GM21515 (cell line): ENCODE results near the gene ZNF474.
"Not testable (repeated sequence)": the region's sequence is repeated elsewhere in the genome, so short reads cannot be mapped to it uniquely, and the experiment has no call there.

Experiments used
- ATAC-seq: cut with Tn5 transposase; IDR thresholded peaks from one replicate; pipeline ENCODE4 v1.9.1; 2021; ENCODE audit not compliant: unreplicated experiment

ZNF474 gene

GRCh38 chr5:122129306-122129705, at the start of gene ZNF474:
TSS of gene ZNF474 (plus strand) at chr5:122129546. CDS start at chr5:122151991, 22,445 bp downstream.
- no peak for ATAC-seq

- no peak for ATAC-seq
Measured at GRCh38 chr5:122081541-122081940, 47.8 kb upstream of the ZNF474 start.

GRCh38 chr5:122083535-122083934, 45.8 kb upstream of the ZNF474 start:
- peak; percentile 54 for ATAC-seq

GRCh38 chr5:122085041-122085440, 44.3 kb upstream of the ZNF474 start:
- no peak for ATAC-seq

GRCh38 chr5:122089096-122090013, 40.0 kb upstream of the ZNF474 start:
- ATAC-seq: no peak

GRCh38 chr5:122091936-122092600, 37.3 kb upstream of the ZNF474 start:
- no peak for ATAC-seq

GRCh38 chr5:122093415-122094180, 35.7 kb upstream of the ZNF474 start:
- ATAC-seq: no peak

- not testable (repeated sequence) for ATAC-seq
Measured at GRCh38 chr5:122094251-122094650, 35.1 kb upstream of the ZNF474 start.

GRCh38 chr5:122095158-122095557, 34.2 kb upstream of the ZNF474 start:
- no peak for ATAC-seq

GRCh38 chr5:122097391-122097790, 32.0 kb upstream of the ZNF474 start:
- ATAC-seq: no peak

- ATAC-seq: no peak
Measured at GRCh38 chr5:122099060-122099790, 30.1 kb upstream of the ZNF474 start.

- peak; percentile 60 for ATAC-seq
Measured at GRCh38 chr5:122101636-122102285, 27.6 kb upstream of the ZNF474 start.

GRCh38 chr5:122102825-122103224, 26.5 kb upstream of the ZNF474 start:
- no peak for ATAC-seq

GRCh38 chr5:122105909-122106308, 23.4 kb upstream of the ZNF474 start:
- no peak for ATAC-seq

- ATAC-seq: no peak
Measured at GRCh38 chr5:122107016-122107415, 22.3 kb upstream of the ZNF474 start.

GRCh38 chr5:122110987-122111386, 18.4 kb upstream of the ZNF474 start:
- ATAC-seq: no peak

GRCh38 chr5:122111460-122111859, 17.9 kb upstream of the ZNF474 start:
- ATAC-seq: no peak

- ATAC-seq: no peak
Measured at GRCh38 chr5:122112063-122112462, 17.3 kb upstream of the ZNF474 start.

- ATAC-seq: no peak
Measured at GRCh38 chr5:122112733-122113558, 16.4 kb upstream of the ZNF474 start.
